Ramos (cell line): ENCODE measurements around the gene FRG2C.
"Not testable (repeated sequence)": the region's sequence is repeated elsewhere in the genome, so short reads cannot be mapped to it uniquely, and the experiment has no call there.

ENCODE experiments used
- in situ Hi-C: fragments of 300-500 bp; cut with MboI; formaldehyde crosslinking; loops from one replicate; pipeline ENCODE4 v1.14.3; 2022; ENCODE audit warnings: low sequenced_read_pairs; ENCODE audit not compliant: unreplicated experiment

The FRG2C gene

DNA sequence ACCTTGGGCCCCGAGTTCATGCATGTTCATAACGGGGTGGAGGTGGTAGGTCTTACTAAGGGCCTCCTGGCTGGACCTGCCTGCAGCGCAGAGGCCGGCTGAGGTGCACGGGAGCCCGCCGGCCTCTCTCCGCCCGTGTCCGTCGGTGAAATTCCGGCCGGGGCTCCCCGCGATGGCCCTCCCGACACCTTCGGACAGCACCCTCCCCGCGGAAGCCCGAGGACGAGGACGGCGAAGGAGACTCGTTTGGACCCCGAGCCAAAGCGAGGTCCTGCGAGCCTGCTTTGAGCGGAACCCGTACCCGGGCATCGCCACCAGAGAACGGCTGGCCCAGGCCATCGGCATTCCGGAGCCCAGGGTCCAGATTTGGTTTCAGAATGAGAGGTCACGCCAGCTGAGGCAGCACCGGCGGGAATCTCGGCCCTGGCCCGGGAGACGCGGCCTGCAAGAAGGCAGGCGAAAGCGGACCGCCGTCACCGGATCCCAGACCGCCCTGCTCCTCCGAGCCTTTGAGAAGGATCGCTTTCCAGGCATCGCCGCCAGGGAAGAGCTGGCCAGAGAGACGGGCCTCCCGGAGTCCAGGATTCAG, 4.7 kb downstream of the FRG2C start:
- in situ Hi-C loops: not testable (repeated sequence)

DNA sequence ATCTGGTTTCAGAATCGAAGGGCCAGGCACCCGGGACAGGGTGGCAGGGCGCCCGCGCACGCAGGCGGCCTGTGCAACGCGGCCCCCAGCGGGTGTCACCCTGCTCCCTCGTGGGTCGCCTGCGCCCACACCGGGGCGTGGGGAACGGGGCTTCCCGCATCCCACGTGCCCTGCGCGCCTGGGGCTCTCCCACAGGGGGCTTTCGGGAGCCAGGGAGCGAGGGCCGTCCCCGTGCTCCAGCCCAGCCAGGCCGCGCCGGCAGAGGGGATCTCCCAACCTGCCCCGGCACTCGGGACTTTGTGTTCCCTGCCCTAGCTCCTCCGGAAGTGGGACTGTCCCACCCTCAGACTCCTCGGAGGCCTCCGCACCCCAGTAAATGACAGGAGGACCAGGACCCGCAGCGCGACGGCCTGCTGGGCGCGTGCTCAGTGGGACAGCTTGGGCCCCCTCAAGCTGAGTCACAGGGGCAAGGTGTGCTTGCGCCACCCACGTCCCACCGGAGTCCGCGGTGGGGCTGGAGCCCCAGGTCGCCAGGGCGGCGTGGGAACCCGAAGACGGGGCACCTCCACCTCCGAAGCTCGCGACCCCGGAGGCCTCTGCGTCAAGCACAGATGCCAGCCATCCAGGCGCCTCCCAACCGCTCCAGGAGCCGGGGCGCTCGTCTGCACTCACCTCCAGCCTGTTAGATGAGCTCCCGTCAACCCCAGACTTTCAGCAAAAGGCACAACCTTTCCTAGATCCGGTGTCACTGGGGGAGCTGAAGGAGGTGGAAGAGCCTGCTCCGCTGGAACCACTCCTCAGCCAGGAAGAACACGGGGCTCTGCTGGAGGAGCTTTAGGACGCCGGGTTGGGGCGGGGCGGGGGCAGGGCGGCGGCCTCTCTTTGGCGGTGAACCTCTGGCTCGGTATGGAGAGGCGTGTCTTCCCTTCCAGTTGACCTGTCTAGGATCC, 5.5 kb downstream of the FRG2C start:
- in situ Hi-C loops: not testable (repeated sequence)

DNA sequence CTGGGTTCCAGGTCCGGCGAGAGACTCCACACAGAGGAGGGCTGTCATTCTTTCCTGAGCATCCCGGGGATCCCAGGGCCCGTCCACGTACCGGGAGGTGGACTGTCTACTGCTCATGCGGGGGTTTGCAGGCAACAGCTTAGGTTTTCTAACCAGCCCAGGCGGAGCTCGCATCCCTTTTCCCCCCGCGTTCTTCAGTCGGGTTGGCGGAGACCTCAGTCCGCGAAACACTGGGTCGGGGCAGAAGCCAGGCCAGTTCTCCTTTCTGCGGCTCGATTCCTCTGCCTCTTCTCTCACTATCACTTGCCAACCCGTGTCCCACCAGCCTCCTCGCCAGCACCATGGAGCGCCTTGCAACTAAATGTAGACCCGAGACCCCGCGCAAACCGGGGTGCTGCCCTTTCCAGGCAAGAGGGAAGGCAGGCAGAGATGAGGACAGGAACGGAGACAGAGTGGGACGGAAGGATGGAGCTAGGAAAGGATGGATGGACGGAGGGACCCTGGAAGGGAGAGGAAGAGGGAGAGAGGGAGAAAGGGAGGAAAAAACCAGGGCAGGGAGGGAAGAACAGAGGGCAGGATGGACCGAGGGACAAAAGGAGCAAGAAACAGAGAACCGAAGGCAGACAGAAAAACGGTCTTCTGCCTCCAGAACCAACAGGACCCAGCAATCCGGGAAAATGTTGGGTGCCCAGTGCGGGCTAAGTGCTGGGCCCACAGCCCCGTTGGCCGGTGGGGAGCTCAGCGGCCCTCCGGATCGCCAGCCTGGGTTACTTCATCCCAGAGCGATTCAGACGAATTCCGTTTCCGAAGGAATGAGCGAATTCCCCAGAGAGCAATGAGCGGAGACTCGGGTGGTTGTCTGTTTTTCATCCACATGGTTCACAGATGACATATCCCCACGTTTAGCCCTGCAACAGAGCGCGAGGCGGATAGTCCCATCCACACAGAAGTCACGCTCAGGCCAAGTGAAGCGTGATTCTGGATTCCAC, 6.5 kb downstream of the FRG2C start:
- in situ Hi-C loops: not testable (repeated sequence)

GRCh38 chr3:75671287-75672139, 7.4 kb downstream of the FRG2C start:
- in situ Hi-C loops: not testable (repeated sequence)

DNA sequence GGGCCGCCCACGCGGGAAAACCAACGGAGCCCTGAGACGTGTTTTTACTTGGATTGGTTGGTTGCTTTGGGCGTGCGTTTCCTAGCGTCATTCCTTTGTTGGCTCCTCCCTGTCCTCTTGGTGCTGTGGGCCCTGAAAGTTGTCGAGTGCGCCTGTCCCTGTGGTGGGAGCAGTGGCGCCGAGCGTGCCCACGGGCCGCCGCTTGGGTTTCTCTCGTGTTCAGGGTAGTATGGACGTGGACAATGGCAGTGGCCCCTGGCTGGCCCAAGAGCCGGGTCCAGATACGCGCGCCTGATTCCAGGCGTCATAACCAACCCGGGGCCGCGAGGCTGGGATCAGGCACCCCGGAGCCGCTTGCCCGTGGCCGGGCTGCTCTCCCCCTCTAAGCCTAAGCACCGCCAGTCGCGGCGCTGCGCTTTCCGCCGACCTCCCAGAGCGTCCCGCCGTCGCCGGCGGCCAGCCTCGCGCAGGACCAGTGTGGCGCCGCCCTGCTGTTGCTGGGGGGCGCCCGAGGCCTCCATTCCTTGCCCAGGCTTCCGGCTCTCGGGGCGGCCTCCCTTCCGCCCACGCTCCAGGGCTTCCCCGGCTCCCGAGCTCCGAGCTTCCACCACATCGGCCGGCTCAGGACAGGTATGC, 8.1 kb downstream of the FRG2C start:
- in situ Hi-C loops: not testable (repeated sequence)

DNA sequence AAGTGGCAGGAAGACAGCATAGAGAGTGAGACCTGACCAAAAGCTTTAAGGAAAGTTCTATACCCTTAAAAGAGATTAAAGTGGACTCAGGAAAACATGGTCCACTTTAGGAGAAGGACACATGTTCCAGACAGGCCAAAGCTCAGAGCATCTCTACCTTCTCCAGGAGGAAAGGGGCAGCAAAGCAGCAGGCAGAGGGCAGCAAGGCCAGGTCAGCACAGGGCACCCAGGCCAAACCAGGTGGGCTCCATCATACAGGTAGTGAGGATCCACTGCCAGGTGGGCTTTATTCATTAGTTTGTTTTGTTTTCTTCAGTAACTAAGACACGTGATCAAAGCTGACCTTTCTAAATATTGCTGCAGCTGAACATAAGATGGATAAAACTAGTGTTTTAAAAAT, 19.8 kb downstream of the FRG2C start:
- in situ Hi-C loops: not testable (repeated sequence)

DNA sequence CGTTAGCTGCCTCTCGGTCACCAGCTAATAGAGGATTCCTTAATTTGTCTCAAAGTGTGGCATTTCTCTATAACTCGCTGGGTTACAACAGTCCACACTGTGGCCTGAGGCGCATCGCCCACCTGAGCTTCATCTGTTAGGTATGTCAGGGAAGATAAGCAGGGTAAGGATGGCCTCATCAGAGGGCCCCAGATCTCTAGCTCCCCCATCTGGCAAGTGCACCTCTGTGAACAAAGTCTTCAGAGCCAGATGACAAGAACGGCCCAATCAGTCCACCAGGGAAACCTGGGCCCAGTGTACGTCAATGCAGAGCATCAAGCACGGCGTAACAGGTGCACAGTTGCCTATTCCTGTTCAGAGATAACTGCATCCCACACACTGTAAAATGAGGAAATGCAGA, 23.2 kb downstream of the FRG2C start:
- in situ Hi-C loops: no loop called here

- in situ Hi-C loops: no loop called here
These were observed 27.9 kb downstream of the FRG2C start for GRCh38 chr3:75692061-75692460.
